NK-92 (cell line): ENCODE data around the gene KIZ.
"Not testable (repeated sequence)": the region's sequence is repeated elsewhere in the genome, so short reads cannot be mapped to it uniquely, and the experiment has no call there.

Experiments used
- DNase-seq: peaks from one replicate; lab custom pipeline; 2025; ENCODE audit not compliant: unreplicated experiment; lab: John Stamatoyannopoulos, UW

The KIZ gene

DNA sequence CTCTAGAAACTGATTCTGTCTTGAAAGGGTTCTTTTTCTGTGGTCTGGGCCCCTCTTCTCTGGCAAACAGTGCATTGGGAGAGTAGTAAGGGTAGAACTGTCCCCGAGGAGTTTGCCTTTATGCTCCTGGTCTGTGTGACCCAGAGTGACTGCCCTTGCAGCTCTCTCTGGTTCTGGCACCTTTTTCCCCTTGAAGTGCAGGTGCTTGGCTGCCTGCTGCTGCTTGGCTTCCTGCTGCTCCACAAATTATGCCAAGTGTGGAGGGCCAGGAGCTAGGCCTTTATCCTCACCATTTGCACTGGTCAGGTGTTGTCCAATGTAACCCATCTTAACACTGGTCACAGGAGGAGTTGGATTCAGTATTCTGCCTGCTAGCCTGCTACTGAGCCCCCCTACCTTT lies 11.2 kb downstream of the KIZ start:
- DNase-seq: no peak

GRCh38 chr20:21139881-21140566 lies 14.1 kb downstream of the KIZ start:
- no peak for DNase-seq

GRCh38 chr20:21141825-21142224 lies 15.9 kb downstream of the KIZ start:
- DNase-seq: no peak

GRCh38 chr20:21143194-21143890 lies 17.5 kb downstream of the KIZ start:
- DNase-seq: no peak

DNA sequence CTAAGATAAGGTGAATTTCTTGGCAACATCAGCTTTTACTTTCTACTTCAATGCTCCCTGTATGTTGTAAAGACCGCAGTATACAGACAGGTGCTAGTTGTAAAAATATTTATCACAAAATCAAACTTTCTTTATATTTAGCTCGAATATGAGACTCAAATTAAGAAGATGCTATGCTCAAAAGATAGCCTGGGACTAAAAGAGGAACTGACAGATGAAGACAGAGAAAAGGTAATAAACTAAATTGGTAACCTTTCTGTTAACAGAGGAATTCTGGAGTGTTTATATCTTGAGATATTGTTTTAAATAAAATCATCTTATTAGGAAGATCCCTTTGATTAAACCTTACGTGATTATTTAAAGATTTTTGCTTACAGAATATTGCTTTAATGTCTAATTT lies 19.5 kb downstream of the KIZ start:
- DNase-seq: no peak

DNA sequence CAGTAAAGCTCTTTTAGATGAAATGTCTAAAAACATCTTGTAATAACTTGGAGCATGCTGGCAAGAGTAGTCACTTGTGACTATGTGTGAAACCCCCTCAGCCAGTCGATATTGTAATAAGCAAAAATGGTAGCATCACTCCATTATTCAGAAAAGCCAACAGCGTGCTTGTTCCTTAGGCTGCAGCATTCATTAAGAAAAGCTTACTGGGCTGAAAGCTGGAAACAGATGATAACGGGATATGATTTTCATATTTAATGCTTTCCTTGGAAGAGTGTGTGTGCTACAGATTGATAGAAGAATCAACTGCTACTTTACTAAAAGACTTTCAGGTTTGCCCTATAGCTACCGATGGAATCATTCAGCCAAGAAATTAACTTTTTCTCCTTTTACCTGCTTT lies 20.3 kb downstream of the KIZ start:
- no peak for DNase-seq

GRCh38 chr20:21147593-21147992 lies 21.7 kb downstream of the KIZ start:
- DNase-seq: no peak

- DNase-seq: no peak
Measured at GRCh38 chr20:21149344-21149743, 23.5 kb downstream of the KIZ start.

GRCh38 chr20:21151791-21152190 lies 25.9 kb downstream of the KIZ start:
- DNase-seq: no peak

DNA sequence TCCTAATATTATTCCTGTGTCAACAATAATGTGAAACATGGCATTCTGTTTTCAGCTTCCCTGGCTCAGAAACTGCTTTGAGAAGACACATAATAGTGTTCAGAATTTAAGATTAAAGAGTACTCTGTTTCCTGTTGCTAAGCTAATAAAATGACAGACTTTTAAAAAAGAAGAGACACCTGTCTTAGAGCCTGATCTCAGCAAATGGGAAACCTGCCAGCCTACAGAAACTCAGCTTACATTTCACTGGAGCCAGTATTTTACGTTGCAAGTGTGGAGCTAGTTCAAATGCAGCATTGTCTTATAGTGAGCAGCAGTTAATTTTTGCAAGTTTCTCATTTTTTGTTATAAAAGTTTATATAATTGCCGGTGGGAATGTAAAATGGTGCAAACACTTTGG lies 28.8 kb downstream of the KIZ start:
- DNase-seq: no peak

GRCh38 chr20:21155268-21155667 lies 29.4 kb downstream of the KIZ start:
- DNase-seq: no peak

DNA sequence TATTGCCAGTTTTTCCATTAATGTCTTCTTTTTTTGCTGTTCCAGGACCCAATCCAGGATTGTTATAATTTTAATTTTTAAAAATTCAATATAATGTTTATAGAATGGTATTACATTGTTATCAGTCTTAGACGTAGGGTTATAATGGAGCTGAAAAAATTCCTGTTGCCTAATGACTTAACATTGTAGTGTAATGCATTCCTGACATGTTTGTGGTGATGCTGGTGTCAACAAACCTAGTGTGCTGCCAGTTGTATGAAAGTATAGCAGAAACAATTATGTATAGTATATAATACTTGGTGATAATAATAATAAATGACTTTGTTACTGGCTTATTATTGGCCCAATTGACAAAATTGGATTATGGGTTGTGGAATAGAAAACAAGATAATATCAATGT lies 30.4 kb downstream of the KIZ start:
- no peak for DNase-seq

DNA sequence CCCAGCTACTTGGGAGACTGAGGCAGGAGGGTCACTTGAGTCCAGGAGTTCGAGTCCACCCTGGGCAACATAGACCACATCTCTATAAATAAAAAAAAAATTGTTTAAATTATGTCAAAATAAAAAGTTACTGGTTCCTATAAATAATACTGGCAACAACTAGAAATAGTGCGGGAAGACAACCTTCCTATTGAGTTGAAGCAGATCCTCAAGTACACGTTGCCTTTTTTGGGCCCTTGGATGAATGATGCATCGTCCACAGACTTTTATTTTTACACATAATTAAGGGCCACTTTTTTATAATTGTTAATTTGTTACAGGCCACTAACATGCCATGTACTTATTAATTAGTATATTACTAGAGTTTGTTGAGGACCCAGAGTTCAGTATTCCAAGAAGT lies 31.1 kb downstream of the KIZ start:
- DNase-seq: no peak

GRCh38 chr20:21159658-21160380 lies 33.9 kb downstream of the KIZ start:
- no peak for DNase-seq

DNA sequence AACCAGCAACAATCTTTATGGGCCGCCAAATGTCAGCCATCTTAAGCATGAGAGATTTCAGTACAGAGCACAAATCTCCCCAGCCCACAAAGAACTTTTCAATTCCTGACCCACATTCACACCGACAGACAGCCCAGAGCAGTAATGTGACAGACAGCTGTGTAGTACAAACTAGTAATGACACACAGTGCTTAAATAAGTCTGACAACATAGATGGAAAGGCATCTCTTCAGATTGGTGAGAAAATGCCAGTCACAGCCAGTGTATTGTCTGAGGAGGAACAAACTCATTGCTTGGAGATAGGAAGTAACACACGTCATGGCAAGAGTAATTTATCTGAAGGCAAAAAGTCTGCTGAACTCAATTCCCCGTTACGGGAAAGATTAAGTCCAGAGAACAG lies 36.0 kb downstream of the KIZ start:
- no peak for DNase-seq

GRCh38 chr20:21162631-21163030 lies 36.7 kb downstream of the KIZ start:
- DNase-seq: no peak

DNA sequence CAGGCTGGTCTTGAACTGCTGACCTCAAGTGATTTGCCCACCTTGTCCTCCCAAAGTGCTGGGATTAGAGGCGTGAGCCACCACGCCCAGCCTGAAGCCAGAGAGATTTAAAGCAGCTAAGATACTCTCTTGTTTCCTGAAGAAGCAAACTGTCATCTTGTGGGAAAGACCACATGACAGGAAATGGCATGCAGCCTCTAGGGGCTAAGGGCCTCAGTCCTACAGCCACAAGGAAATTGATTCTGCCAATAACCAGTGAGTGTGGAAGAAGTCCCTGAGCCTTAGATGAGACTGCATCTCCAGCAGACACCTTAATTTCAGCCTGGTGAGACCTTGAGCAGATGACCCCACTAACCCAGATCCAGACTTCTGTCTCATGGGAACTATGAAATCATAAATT lies 40.9 kb downstream of the KIZ start:
- no peak for DNase-seq

- no peak for DNase-seq
Measured at GRCh38 chr20:21167261-21167660, 41.4 kb downstream of the KIZ start.

- DNase-seq: not testable (repeated sequence)
Measured at GRCh38 chr20:21168061-21168460, 42.2 kb downstream of the KIZ start.

DNA sequence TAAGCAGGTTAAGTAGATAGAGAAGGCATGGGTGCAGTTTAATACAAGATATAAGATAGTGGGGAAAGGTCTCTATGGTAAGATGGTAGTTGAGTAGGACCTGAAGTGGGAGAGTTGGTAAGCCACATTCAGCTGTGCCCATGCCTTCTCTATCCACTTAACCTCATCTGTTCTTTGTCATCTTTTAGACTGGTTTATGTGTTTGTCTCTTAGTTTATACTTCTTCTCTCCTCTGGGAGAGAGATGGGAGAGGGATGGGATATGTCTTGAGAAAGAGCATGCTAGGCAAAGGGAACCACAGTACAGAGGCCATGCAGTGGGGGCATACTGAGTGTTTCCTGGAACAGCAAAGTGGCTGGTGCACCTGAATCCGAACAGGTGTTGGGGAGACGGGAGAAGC lies 46.7 kb downstream of the KIZ start:
- DNase-seq: no peak

- DNase-seq: no peak
Measured at GRCh38 chr20:21173485-21173884, 47.6 kb downstream of the KIZ start.

DNA sequence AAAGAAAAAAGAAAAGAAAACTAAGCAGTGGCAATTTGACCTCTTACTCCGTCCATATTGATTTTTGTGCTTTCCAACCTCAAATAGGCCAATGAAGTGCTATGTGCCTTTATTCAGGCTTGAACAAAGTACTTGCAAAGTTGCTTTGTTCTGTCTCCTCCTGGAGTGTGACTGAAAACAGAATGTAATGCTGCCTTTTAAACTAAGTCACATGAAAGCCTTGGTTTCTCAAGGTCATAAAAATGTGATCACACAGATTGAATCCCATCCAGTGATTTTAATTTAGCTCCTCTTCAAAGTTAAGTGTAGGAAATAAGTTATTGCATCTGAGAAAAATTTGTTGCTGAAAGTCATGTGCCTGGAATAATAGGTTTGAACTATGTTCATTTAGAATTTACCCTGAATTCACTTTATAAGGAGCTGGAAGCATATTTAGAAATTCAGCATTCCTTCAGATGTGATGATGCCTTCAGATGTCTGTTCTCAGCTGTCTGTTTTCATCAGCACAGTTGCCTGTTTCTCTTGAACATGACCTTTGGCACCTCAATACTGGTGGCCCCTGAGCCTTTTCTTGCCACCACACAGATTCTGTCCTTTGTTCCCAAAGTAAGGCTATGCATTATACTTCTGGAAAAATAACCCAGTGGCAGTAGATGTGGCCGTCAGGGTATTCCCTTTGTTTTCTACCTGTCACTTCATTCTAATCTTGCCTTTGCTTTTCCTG lies 48.8 kb downstream of the KIZ start:
- DNase-seq: no peak
